ENCODE results near the gene PRR19. TPM values are rescaled to one million over a fixed set of nuclear protein-coding genes. Genes with fewer than 3 reads are reported as not detected.

Gene PRR19
- total RNA-seq, 2 donors from 2014 or later = 1.4 to 2.7 TPM

GRCh38 chr19:42333975-42334696, 32.2 kb downstream of the PRR19 start:
- WGBS, 2 experiments (ENCODE audit: insufficient coverage in 1 of 2, insufficient read length in 1 of 2) = 96 to 98% methylated on average over 16 to 21 of the region's 21 CpGs
- Mint-ChIP-seq H3K36me3 (ENCODE audit: low read depth) (peaks cover 8% of the 10 kb centered on the region), H3K9me3 (no peaks in the 10 kb centered on the region), H3K27ac (no peak overlapping the region), H3K4me3 (no peak overlapping the region), H3K4me1 (no peaks in the 10 kb centered on the region), H3K27me3 (ENCODE audit: insufficient read depth) (no peaks in the 10 kb centered on the region)
- Histone ChIP-seq H3K27me3 (ENCODE audit: control insufficient read depth, insufficient read depth, low read length, poor library complexity, severe bottlenecking) (no peaks in the 10 kb centered on the region), H3K9me3 (ENCODE audit: control insufficient read depth, low read length) (no peaks in the 10 kb centered on the region), H3K4me3 (ENCODE audit: low read length) (no peak overlapping the region), H3K27ac (ENCODE audit: low read depth, low read length) (no peak overlapping the region), H3K9ac (ENCODE audit: extremely low read depth, low read length, poor library complexity, severe bottlenecking) (no peak overlapping the region), H3K4me1 (ENCODE audit: control insufficient read depth, insufficient read depth, low read length) (no peaks in the 10 kb centered on the region), H3K36me3 (ENCODE audit: control insufficient read depth, insufficient read depth, low read length) (peaks cover 9% of the 10 kb centered on the region)
- no peak for TF ChIP-seq CTCF (conservative IDR thresholded peaks at IDR 0.05)
- DNase-seq = no peak

- TF ChIP-seq CTCF (conservative IDR thresholded peaks at IDR 0.05) = no peak
- no peaks in the 10 kb centered on the region for H3K4me1 Mint-ChIP-seq
- Histone ChIP-seq H3K27ac (ENCODE audit: low read depth, low read length) (no peak overlapping the region), H3K4me1 (ENCODE audit: control insufficient read depth, insufficient read depth, low read length) (no peaks in the 10 kb centered on the region), H3K4me3 (ENCODE audit: low read length) (no peak overlapping the region), H3K36me3 (ENCODE audit: control insufficient read depth, insufficient read depth, low read length) (peaks cover 9% of the 10 kb centered on the region), H3K27me3 (ENCODE audit: control insufficient read depth, insufficient read depth, low read length, poor library complexity, severe bottlenecking) (no peaks in the 10 kb centered on the region), H3K9me3 (ENCODE audit: control insufficient read depth, low read length) (no peaks in the 10 kb centered on the region), H3K9ac (ENCODE audit: extremely low read depth, low read length, poor library complexity, severe bottlenecking) (no peak overlapping the region)
- no peaks in the 10 kb centered on the region for H3K27me3 Mint-ChIP-seq (ENCODE audit: insufficient read depth)
- DNase-seq = no peak
- no peak overlapping the region for H3K27ac Mint-ChIP-seq
- 90 to 94% methylated on average over 7 to 13 of the region's 13 CpGs for WGBS, 2 experiments (ENCODE audit: insufficient coverage in 1 of 2, insufficient read length in 1 of 2)
- H3K4me3 Mint-ChIP-seq = no peak overlapping the region
- H3K36me3 Mint-ChIP-seq (ENCODE audit: low read depth) = peaks cover 13% of the 10 kb centered on the region
- no peaks in the 10 kb centered on the region for H3K9me3 Mint-ChIP-seq
Measured at GRCh38 chr19:42334697-42335373, 32.9 kb downstream of the PRR19 start.

- Mint-ChIP-seq H3K36me3 (ENCODE audit: low read depth) (peaks cover 13% of the 10 kb centered on the region), H3K4me3 (no peak overlapping the region), H3K4me1 (no peaks in the 10 kb centered on the region), H3K9me3 (no peaks in the 10 kb centered on the region), H3K27ac (no peak overlapping the region), H3K27me3 (ENCODE audit: insufficient read depth) (no peaks in the 10 kb centered on the region)
- no peak overlapping the region for H3K4me3 ChIP-seq (ENCODE audit: low read length)
- H3K4me1 ChIP-seq (ENCODE audit: control insufficient read depth, insufficient read depth, low read length) = no peaks in the 10 kb centered on the region
- TF ChIP-seq CTCF (conservative IDR thresholded peaks at IDR 0.05) = no peak
- H3K9me3 ChIP-seq (ENCODE audit: control insufficient read depth, low read length) = no peaks in the 10 kb centered on the region
- H3K36me3 ChIP-seq (ENCODE audit: control insufficient read depth, insufficient read depth, low read length) = peaks cover 9% of the 10 kb centered on the region
- no peak overlapping the region for H3K27ac ChIP-seq (ENCODE audit: low read depth, low read length)
- WGBS, 2 experiments (ENCODE audit: insufficient coverage in 1 of 2, insufficient read length in 1 of 2) = 88 to 93% methylated on average over 6 to 7 of the region's 7 CpGs
- no peak overlapping the region for H3K9ac ChIP-seq (ENCODE audit: extremely low read depth, low read length, poor library complexity, severe bottlenecking)
- H3K27me3 ChIP-seq (ENCODE audit: control insufficient read depth, insufficient read depth, low read length, poor library complexity, severe bottlenecking) = no peaks in the 10 kb centered on the region
- no peak for DNase-seq
Measured at GRCh38 chr19:42335374-42335936, 33.5 kb downstream of the PRR19 start.

Measured in endodermal cell (in vitro differentiated cells).